ENCODE data around the gene SCN1A. TPM values are rescaled to one million over a fixed set of nuclear protein-coding genes. Genes with fewer than 3 reads are reported as not detected.

The SCN1A gene
- total and polyA plus RNA-seq, 2 of the 13 experiments (the other 11 are each of a cell fraction or from before 2014, with no cell fraction given) = 19.9 to 39.4 TPM

DNA sequence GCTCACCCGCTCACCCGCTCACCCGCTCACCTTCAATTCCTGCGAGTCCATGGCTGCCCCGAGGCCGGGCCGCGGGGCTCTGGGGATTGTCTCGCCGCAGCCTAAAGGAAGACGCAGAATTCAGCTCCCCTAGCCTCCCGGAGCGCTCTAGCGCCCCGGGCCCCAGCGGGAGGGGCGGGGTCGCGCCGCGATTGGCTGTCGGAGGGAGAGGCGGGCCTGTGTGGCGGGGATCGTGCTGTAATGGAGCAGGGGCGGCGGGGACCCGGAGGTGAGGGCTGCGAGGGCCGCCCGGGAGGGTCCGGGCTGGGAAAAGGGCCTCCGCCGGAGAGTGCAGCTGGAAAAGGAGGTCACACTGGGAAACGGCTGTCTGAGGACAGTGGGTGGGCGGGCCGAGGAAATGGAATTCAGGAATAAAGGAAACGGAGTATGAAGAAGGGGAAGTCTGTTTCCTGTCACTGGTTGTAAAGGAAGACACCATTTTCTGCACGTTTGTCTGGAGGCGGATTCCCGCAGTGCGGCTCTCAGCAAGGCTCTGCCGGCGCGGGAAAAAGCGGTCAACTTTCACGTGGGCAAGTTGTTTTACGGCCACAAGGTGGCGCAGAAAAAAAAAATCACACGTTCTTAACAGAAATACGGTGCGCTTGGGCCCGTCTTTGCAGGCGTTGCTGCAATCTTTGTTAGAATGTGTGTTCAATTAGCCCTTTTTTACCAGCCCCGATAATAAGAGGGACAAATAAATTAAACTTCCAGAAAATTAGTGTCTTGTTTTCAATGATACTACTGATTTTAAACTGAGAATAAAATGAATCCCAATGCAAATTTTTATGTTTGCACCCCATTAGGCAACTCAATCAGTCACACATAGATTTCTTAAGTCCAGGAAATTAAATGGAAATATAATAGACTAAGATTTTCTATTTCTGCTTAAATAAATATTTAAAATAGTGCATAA lies 173.9 kb downstream of the SCN1A start, which contains the start of gene TTC21B (continued):
- peak; percentile 40 for TF ChIP-seq PRPF4 (IDR thresholded peaks at IDR 0.05; ENCODE audit: low read depth, low read length, poor library complexity, severe bottlenecking)
- no peak for TF ChIP-seq ZNF17 (CRISPR knock-in tag; IDR thresholded peaks at IDR 0.05)
- TF ChIP-seq, protein P1, sequence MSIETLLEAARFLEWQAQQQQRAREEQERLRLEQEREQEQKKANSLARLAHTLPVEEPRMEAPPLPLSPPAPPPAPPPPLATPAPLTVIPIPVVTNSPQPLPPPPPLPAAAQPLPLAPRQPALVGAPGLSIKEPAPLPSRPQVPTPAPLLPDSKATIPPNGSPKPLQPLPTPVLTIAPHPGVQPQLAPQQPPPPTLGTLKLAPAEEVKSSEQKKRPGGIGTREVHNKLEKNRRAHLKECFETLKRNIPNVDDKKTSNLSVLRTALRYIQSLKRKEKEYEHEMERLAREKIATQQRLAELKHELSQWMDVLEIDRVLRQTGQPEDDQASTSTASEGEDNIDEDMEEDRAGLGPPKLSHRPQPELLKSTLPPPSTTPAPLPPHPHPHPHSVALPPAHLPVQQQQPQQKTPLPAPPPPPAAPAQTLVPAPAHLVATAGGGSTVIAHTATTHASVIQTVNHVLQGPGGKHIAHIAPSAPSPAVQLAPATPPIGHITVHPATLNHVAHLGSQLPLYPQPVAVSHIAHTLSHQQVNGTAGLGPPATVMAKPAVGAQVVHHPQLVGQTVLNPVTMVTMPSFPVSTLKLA (IDR thresholded peaks at IDR 0.05) = 0 out of 2 replicates have a peak, but pooled peaks have one; percentile 25
- TF ChIP-seq, protein P2, sequence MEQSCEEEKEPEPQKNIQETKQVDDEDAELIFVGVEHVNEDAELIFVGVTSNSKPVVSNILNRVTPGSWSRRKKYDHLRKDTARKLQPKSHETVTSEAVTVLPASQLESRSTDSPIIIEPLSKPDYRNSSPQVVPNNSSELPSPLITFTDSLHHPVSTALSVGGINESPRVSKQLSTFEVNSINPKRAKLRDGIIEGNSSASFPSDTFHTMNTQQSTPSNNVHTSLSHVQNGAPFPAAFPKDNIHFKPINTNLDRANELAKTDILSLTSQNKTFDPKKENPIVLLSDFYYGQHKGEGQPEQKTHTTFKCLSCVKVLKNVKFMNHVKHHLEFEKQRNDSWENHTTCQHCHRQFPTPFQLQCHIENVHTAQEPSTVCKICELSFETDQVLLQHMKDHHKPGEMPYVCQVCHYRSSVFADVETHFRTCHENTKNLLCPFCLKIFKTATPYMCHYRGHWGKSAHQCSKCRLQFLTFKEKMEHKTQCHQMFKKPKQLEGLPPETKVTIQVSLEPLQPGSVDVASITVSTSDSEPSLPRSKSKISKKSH (CRISPR knock-in tag; IDR thresholded peaks at IDR 0.05; ENCODE audit: borderline replicate concordance) = peak; percentile 56; the same call in 1 of the 2 replicates
- TF ChIP-seq JUNB (CRISPR knock-in tag; IDR thresholded peaks at IDR 0.05; ENCODE audit: borderline replicate concordance) = no peak
- no peak for TF ChIP-seq NR3C1 (CRISPR knock-in tag; IDR thresholded peaks at IDR 0.05)
- no peak for TF ChIP-seq SOX6 (IDR thresholded peaks at IDR 0.05)
- TF ChIP-seq SOX6 (CRISPR knock-in tag; IDR thresholded peaks at IDR 0.05) = peak; percentile 73
- 0 out of 2 replicates have a peak, but pooled peaks have one; percentile 58 for TF ChIP-seq ZNF468 (CRISPR knock-in tag; IDR thresholded peaks at IDR 0.05)
- TF ChIP-seq ZNF530 (CRISPR knock-in tag; IDR thresholded peaks at IDR 0.05; ENCODE audit: low read depth) = no peak
- TF ChIP-seq MED8 (CRISPR knock-in tag; IDR thresholded peaks at IDR 0.05; ENCODE audit: insufficient replicate concordance) = peak; percentile 69
- TF ChIP-seq, protein P3, sequence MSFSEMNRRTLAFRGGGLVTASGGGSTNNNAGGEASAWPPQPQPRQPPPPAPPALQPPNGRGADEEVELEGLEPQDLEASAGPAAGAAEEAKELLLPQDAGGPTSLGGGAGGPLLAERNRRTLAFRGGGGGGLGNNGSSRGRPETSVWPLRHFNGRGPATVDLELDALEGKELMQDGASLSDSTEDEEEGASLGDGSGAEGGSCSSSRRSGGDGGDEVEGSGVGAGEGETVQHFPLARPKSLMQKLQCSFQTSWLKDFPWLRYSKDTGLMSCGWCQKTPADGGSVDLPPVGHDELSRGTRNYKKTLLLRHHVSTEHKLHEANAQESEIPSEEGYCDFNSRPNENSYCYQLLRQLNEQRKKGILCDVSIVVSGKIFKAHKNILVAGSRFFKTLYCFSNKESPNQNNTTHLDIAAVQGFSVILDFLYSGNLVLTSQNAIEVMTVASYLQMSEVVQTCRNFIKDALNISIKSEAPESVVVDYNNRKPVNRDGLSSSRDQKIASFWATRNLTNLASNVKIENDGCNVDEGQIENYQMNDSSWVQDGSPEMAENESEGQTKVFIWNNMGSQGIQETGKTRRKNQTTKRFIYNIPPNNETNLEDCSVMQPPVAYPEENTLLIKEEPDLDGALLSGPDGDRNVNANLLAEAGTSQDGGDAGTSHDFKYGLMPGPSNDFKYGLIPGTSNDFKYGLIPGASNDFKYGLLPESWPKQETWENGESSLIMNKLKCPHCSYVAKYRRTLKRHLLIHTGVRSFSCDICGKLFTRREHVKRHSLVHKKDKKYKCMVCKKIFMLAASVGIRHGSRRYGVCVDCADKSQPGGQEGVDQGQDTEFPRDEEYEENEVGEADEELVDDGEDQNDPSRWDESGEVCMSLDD (CRISPR knock-in tag; IDR thresholded peaks at IDR 0.05; ENCODE audit: borderline replicate concordance) = peak; percentile 69; the same call in 1 of the 2 replicates
- 0 out of 2 replicates have a peak, but pooled peaks have one; percentile 18 for TF ChIP-seq MTF2 (CRISPR knock-in tag; IDR thresholded peaks at IDR 0.05; ENCODE audit: borderline replicate concordance)
- TF ChIP-seq NFRKB (IDR thresholded peaks at IDR 0.05) = 0 out of 2 replicates have a peak, but pooled peaks have one; percentile 56
- TF ChIP-seq, protein P4, sequence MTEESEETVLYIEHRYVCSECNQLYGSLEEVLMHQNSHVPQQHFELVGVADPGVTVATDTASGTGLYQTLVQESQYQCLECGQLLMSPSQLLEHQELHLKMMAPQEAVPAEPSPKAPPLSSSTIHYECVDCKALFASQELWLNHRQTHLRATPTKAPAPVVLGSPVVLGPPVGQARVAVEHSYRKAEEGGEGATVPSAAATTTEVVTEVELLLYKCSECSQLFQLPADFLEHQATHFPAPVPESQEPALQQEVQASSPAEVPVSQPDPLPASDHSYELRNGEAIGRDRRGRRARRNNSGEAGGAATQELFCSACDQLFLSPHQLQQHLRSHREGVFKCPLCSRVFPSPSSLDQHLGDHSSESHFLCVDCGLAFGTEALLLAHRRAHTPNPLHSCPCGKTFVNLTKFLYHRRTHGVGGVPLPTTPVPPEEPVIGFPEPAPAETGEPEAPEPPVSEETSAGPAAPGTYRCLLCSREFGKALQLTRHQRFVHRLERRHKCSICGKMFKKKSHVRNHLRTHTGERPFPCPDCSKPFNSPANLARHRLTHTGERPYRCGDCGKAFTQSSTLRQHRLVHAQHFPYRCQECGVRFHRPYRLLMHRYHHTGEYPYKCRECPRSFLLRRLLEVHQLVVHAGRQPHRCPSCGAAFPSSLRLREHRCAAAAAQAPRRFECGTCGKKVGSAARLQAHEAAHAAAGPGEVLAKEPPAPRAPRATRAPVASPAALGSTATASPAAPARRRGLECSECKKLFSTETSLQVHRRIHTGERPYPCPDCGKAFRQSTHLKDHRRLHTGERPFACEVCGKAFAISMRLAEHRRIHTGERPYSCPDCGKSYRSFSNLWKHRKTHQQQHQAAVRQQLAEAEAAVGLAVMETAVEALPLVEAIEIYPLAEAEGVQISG (CRISPR knock-in tag; IDR thresholded peaks at IDR 0.05) = peak; percentile 84
- TF ChIP-seq ZNF3 (CRISPR knock-in tag; IDR thresholded peaks at IDR 0.05) = peak; percentile 85
- peak; percentile 28; the same call in 1 of the 2 replicates for TF ChIP-seq ETV6 (CRISPR knock-in tag; conservative IDR thresholded peaks at IDR 0.05)
